Epithelial cell of proximal tubule (primary cell): ENCODE data around the gene SDK2. TPM values are rescaled to one million over a fixed set of nuclear protein-coding genes. Genes with fewer than 3 reads are reported as not detected.

ENCODE experiments used
- DNase-seq: peaks from one replicate; pipeline ENCODE4 v3.0.0-alpha.2; 2011; ENCODE audit warnings: low read depth
- H3K4me3 ChIP-seq: 2 replicates; pipeline ENCODE4 v1.5.1; 2011; ENCODE audit warnings: low read depth, mild to moderate bottlenecking, low read length
- CTCF ChIP-seq: conservative IDR thresholded peaks from 2 replicates; pipeline ENCODE4 v1.5.1; 2012; ENCODE audit warnings: low read depth, mild to moderate bottlenecking, low read length
- total RNA-seq: library from RNA; depleted of rRNA; stranded (reverse); fragments of >200 nt; gene quantifications from 2 replicates; pipeline ENCODE4 v1.2.3, GENCODE V29; 2015

Gene SDK2
- total RNA-seq, 1 donor from 2014 or later = 0.12 TPM

- DNase-seq = no peak
- H3K4me3 ChIP-seq = no peak overlapping the region
- no peak for TF ChIP-seq CTCF
Measured at GRCh38 chr17:73524941-73525679, 119.1 kb downstream of the SDK2 start.

GRCh38 chr17:73522696-73523095, 121.5 kb downstream of the SDK2 start:
- H3K4me3 ChIP-seq = no peak overlapping the region
- no peak for TF ChIP-seq CTCF
- no peak for DNase-seq

- no peak for DNase-seq
- no peak for TF ChIP-seq CTCF
- H3K4me3 ChIP-seq = no peak overlapping the region
Measured at GRCh38 chr17:73522107-73522506, 122.1 kb downstream of the SDK2 start.

GRCh38 chr17:73521376-73521775, 122.9 kb downstream of the SDK2 start:
- TF ChIP-seq CTCF = no peak
- H3K4me3 ChIP-seq = no peak overlapping the region
- no peak for DNase-seq

- TF ChIP-seq CTCF = no peak
- no peak for DNase-seq
- H3K4me3 ChIP-seq = no peak overlapping the region
Measured at GRCh38 chr17:73520369-73520761, 123.9 kb downstream of the SDK2 start.

GRCh38 chr17:73519714-73520368, 124.4 kb downstream of the SDK2 start:
- no peak for DNase-seq
- no peak overlapping the region for H3K4me3 ChIP-seq
- TF ChIP-seq CTCF = no peak

- no peak overlapping the region for H3K4me3 ChIP-seq
- TF ChIP-seq CTCF = no peak
- no peak for DNase-seq
Measured at GRCh38 chr17:73519011-73519410, 125.2 kb downstream of the SDK2 start.
